GM12872 (cell line): ENCODE data around the gene C2CD4C.

ENCODE experiments used
- CTCF ChIP-seq: IDR thresholded peaks from 3 replicates; pipeline ENCODE4 v1.5.1; 2011; ENCODE audit warnings: low read depth, mild to moderate bottlenecking, low read length, moderate library complexity; ENCODE audit not compliant: insufficient read depth

Gene C2CD4C

GRCh38 chr19:415292-415691 is 6.3 kb upstream of the C2CD4C start:
- TF ChIP-seq CTCF = no peak

DNA sequence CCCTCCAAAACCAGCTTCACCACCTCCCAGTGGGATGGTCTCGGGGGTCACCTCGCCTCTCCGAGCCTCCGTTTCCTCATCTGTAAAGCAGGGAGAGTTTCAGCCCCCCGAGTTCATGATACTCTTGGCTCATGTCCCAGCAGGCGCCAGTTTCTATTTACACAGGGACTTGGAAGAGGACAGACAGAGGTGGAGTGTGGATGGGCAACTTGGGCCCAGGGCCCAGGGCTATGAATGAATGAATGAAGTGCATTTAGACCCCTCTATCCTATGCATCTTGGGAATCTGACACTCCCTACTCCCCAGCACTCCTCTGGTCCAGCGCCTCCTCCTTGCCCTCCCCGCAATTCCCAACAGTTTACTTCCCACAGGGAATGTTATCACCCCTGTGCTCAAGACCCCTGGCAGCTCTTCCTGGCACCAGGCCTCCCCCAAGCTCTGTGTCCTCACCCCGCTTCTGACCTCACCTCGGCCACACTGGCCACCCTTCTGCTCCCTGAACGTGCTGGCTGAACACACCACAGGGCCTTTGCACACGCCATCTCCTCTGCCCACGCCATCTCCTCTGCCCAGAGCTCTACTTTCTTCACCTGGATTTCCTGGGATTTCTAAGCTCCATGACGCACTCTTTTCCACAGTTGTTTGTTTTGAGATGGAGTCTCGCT is 4.9 kb upstream of the C2CD4C start:
- no peak for TF ChIP-seq CTCF

- TF ChIP-seq CTCF = no peak
These were observed 3.7 kb upstream of the C2CD4C start for GRCh38 chr19:412356-413355.

DNA sequence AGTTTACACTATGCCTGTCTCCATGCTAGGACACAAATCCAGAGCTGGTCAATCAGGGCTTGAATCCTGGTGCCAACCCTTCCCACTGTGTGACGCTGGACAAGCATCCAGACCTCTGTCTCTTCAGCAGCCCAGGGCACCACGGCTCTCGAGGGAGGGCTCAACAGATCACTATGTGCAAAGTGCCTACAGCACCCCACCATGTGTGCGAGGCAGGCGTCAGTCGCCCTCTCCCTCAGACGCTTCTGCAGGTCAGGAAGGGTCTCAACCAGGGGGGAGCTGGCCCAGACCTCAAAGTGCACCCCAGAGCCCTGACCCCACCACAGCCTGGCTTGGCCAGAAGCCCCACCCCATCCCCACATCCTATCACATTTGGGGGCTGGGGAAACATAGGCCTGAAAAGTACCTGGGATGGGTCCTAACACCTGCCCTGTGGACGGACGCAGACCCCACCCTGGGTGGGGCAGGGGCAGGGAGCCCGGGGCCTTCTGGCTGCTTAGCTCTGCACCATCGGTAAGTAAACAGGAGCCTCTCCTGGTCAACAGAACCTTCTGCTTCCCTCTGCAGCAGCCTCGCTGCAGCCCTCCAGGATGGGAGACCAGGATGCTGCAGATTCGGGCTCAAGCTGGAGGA is 2.9 kb upstream of the C2CD4C start:
- TF ChIP-seq CTCF = no peak

DNA sequence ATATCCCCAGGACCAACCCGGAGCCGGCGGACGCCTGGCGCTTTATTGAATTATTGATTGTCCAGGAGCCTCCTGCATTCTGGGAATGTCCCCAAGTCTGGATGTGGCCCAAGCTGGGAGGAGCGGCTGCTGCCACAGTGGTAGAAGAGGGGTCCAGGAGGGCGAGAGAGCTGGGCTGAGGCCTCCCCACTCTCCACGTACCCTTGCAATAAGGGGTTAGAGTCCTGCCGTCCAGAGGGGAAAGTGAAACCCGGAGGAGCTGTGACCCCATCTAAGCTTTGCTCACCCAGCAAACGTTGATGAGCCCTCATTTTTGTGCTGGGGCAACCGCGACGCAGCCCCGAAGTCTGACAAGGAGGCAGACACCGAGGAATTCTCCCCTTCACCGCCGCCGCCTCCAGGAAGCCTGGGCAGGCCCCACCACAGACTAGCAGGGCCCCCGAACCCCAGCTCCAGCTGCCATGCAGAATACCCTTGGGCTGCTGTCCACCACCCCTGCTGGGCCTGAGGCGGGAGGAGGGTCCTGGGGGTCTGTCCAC is 1.4 kb upstream of the C2CD4C start:
- TF ChIP-seq CTCF = no peak

GRCh38 chr19:409516-410242 is 732 bp upstream of the C2CD4C start:
- no peak for TF ChIP-seq CTCF
